Epithelial cell of proximal tubule (primary cell): ENCODE results near the gene EPC2. TPM values are rescaled to one million over a fixed set of nuclear protein-coding genes. Genes with fewer than 3 reads are reported as not detected.
A peak's percentile ranks its signal among the peaks of the same experiment; 100 is the strongest.

Experiments used
- DNase-seq: peaks from one replicate; pipeline ENCODE4 v3.0.0-alpha.2; 2011; ENCODE audit warnings: low read depth
- H3K4me3 ChIP-seq: 2 replicates; pipeline ENCODE4 v1.5.1; 2011; ENCODE audit warnings: low read depth, mild to moderate bottlenecking, low read length
- CTCF ChIP-seq: conservative IDR thresholded peaks from 2 replicates; pipeline ENCODE4 v1.5.1; 2012; ENCODE audit warnings: low read depth, mild to moderate bottlenecking, low read length
- total RNA-seq: library from RNA; depleted of rRNA; stranded (reverse); fragments of >200 nt; gene quantifications from 2 replicates; pipeline ENCODE4 v1.2.3, GENCODE V29; 2015

Gene EPC2, protein sequence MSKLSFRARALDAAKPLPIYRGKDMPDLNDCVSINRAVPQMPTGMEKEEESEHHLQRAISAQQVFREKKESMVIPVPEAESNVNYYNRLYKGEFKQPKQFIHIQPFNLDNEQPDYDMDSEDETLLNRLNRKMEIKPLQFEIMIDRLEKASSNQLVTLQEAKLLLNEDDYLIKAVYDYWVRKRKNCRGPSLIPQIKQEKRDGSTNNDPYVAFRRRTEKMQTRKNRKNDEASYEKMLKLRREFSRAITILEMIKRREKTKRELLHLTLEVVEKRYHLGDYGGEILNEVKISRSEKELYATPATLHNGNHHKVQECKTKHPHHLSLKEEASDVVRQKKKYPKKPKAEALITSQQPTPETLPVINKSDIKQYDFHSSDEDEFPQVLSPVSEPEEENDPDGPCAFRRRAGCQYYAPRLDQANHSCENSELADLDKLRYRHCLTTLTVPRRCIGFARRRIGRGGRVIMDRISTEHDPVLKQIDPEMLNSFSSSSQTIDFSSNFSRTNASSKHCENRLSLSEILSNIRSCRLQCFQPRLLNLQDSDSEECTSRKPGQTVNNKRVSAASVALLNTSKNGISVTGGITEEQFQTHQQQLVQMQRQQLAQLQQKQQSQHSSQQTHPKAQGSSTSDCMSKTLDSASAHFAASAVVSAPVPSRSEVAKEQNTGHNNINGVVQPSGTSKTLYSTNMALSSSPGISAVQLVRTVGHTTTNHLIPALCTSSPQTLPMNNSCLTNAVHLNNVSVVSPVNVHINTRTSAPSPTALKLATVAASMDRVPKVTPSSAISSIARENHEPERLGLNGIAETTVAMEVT
- total RNA-seq, result 11.7 and 15.3 TPM in 2 replicates

GRCh38 chr2:148643998-148644882 is at the start of gene EPC2:
Gene EPC2, plus strand, starts transcription at chr2:148644751. Its CDS starts 267 bp downstream, at chr2:148645018.
- DNase-seq, result no peak
- peak within 1 kb of the TSS; percentile 80 for H3K4me3 ChIP-seq
- TF ChIP-seq CTCF, result no peak

- no peak overlapping the region for H3K4me3 ChIP-seq
- no peak for DNase-seq
- TF ChIP-seq CTCF, result no peak
Measured at GRCh38 chr2:148596018-148596417, 48.5 kb upstream of the EPC2 start.

GRCh38 chr2:148599109-148599991 is 45.2 kb upstream of the EPC2 start:
- TF ChIP-seq CTCF, result no peak
- DNase-seq, result no peak
- H3K4me3 ChIP-seq, result no peak overlapping the region

- H3K4me3 ChIP-seq, result no peak overlapping the region
- no peak for TF ChIP-seq CTCF
- DNase-seq, result no peak
Measured at GRCh38 chr2:148602885-148603561, 41.5 kb upstream of the EPC2 start.

DNA sequence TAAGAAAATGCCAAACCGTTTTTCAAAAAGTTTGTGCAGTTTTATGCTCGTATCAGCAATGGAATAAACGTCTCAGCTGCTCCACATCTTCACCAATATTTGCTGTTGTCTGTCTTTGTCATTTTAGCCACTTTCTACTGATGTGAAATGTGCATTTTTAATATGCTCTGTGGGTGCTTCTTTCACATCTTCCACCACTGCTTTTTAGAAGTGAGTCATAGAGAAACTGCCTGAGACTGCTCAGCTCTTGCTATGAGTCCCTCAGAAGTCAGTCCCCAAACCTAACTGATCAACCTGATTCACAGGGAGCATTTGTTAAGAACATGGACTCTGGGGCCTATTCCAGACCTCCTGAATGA is 41.0 kb upstream of the EPC2 start:
- H3K4me3 ChIP-seq, result no peak overlapping the region
- no peak for DNase-seq
- no peak for TF ChIP-seq CTCF
